ENCODE measurements around the gene PPM1L.
A peak's percentile ranks its signal among the peaks of the same experiment; 100 is the strongest.
"Not testable (repeated sequence)": the region's sequence is repeated elsewhere in the genome, so short reads cannot be mapped to it uniquely, and the experiment has no call there.

PPM1L gene

GRCh38 chr3:160755776-160756304 lies at the start of gene PPM1L:
PPM1L (plus strand) TSS chr3:160756231.
- Histone ChIP-seq H3K27me3 (ENCODE audit: low read depth, low read length) (no peaks in the 10 kb centered on the region), H3K36me3 (ENCODE audit: control insufficient read depth in 1 of 2, insufficient read depth in 2 of 2, low read length in 2 of 2) (no peaks in the 10 kb centered on the region), H3K4me1 (ENCODE audit: control insufficient read depth in 1 of 2, insufficient read depth in 2 of 2, low read length in 2 of 2) (peaks cover 7 to 23% of the 10 kb centered on the region in 2 donors)

GRCh38 chr3:160707187-160707794 lies 48.7 kb upstream of the PPM1L start:
- Histone ChIP-seq H3K27ac (ENCODE audit: low read length) (no peak overlapping the region), H3K27me3 (ENCODE audit: low read depth, low read length) (no peaks in the 10 kb centered on the region), H3K4me1 (ENCODE audit: control insufficient read depth in 1 of 2, insufficient read depth in 2 of 2, low read length in 2 of 2) (no peaks in the 10 kb centered on the region), H3K4me3 (ENCODE audit: low read depth in 1 of 2, low read length in 2 of 2) (no peak overlapping the region), H3K9me3 (ENCODE audit: control insufficient read depth in 1 of 2, low read length in 2 of 2) (no peaks in the 10 kb centered on the region), H3K36me3 (ENCODE audit: control insufficient read depth in 1 of 2, insufficient read depth in 2 of 2, low read length in 2 of 2) (no peaks in the 10 kb centered on the region)

More at GRCh38 chr3:160755776-160756304, at the start of gene PPM1L:
- H3K9me3 ChIP-seq (ENCODE audit: control insufficient read depth in 1 of 2, low read length in 2 of 2), result no peaks in the 10 kb centered on the region
- peak within 1 kb of the TSS; percentile 94 for H3K27ac ChIP-seq (ENCODE audit: low read length)
- H3K4me3 ChIP-seq (ENCODE audit: low read depth in 1 of 2, low read length in 2 of 2), result peak within 1 kb of the TSS; percentile 88 to 94

- Histone ChIP-seq H3K27me3 (ENCODE audit: low read depth, low read length) (no peaks in the 10 kb centered on the region), H3K4me3 (ENCODE audit: low read depth in 1 of 2, low read length in 2 of 2) (no peak overlapping the region), H3K4me1 (ENCODE audit: control insufficient read depth in 1 of 2, insufficient read depth in 2 of 2, low read length in 2 of 2) (no peaks in the 10 kb centered on the region), H3K9me3 (ENCODE audit: control insufficient read depth in 1 of 2, low read length in 2 of 2) (no peaks in the 10 kb centered on the region), H3K27ac (ENCODE audit: low read length) (no peak overlapping the region), H3K36me3 (ENCODE audit: control insufficient read depth in 1 of 2, insufficient read depth in 2 of 2, low read length in 2 of 2) (no peaks in the 10 kb centered on the region)
Observed at GRCh38 chr3:160709477-160710182, 46.4 kb upstream of the PPM1L start.

GRCh38 chr3:160713144-160713543 lies 42.9 kb upstream of the PPM1L start:
- not testable (repeated sequence) for H3K27ac ChIP-seq (ENCODE audit: low read length); H3K27me3 ChIP-seq (ENCODE audit: low read depth, low read length); H3K4me1 ChIP-seq (ENCODE audit: control insufficient read depth in 1 of 2, insufficient read depth in 2 of 2, low read length in 2 of 2); H3K4me3 ChIP-seq (ENCODE audit: low read depth in 1 of 2, low read length in 2 of 2); H3K36me3 ChIP-seq (ENCODE audit: control insufficient read depth in 1 of 2, insufficient read depth in 2 of 2, low read length in 2 of 2); H3K9me3 ChIP-seq (ENCODE audit: control insufficient read depth in 1 of 2, low read length in 2 of 2)

- H3K4me1 ChIP-seq (ENCODE audit: control insufficient read depth in 1 of 2, insufficient read depth in 2 of 2, low read length in 2 of 2), result no peaks in the 10 kb centered on the region
- no peaks in the 10 kb centered on the region for H3K27me3 ChIP-seq (ENCODE audit: low read depth, low read length)
- no peaks in the 10 kb centered on the region for H3K9me3 ChIP-seq (ENCODE audit: control insufficient read depth in 1 of 2, low read length in 2 of 2)
- H3K4me3 ChIP-seq (ENCODE audit: low read depth in 1 of 2, low read length in 2 of 2), result no peak overlapping the region
- no peak overlapping the region for H3K27ac ChIP-seq (ENCODE audit: low read length)
- no peaks in the 10 kb centered on the region for H3K36me3 ChIP-seq (ENCODE audit: control insufficient read depth in 1 of 2, insufficient read depth in 2 of 2, low read length in 2 of 2)
Observed at GRCh38 chr3:160719710-160720109, 36.3 kb upstream of the PPM1L start.

- no peaks in the 10 kb centered on the region for H3K9me3 ChIP-seq (ENCODE audit: control insufficient read depth in 1 of 2, low read length in 2 of 2)
- no peaks in the 10 kb centered on the region for H3K4me1 ChIP-seq (ENCODE audit: control insufficient read depth in 1 of 2, insufficient read depth in 2 of 2, low read length in 2 of 2)
- H3K27ac ChIP-seq (ENCODE audit: low read length), result no peak overlapping the region
- H3K4me3 ChIP-seq (ENCODE audit: low read depth in 1 of 2, low read length in 2 of 2), result no peak overlapping the region
- no peaks in the 10 kb centered on the region for H3K27me3 ChIP-seq (ENCODE audit: low read depth, low read length)
- H3K36me3 ChIP-seq (ENCODE audit: control insufficient read depth in 1 of 2, insufficient read depth in 2 of 2, low read length in 2 of 2), result no peaks in the 10 kb centered on the region
Observed at GRCh38 chr3:160720123-160720746, 35.8 kb upstream of the PPM1L start.

- H3K4me3 ChIP-seq (ENCODE audit: low read depth in 1 of 2, low read length in 2 of 2), result no peak overlapping the region
- no peaks in the 10 kb centered on the region for H3K9me3 ChIP-seq (ENCODE audit: control insufficient read depth in 1 of 2, low read length in 2 of 2)
- H3K27me3 ChIP-seq (ENCODE audit: low read depth, low read length), result no peaks in the 10 kb centered on the region
- H3K36me3 ChIP-seq (ENCODE audit: control insufficient read depth in 1 of 2, insufficient read depth in 2 of 2, low read length in 2 of 2), result no peaks in the 10 kb centered on the region
- no peak overlapping the region for H3K27ac ChIP-seq (ENCODE audit: low read length)
- no peaks in the 10 kb centered on the region for H3K4me1 ChIP-seq (ENCODE audit: control insufficient read depth in 1 of 2, insufficient read depth in 2 of 2, low read length in 2 of 2)
Observed at GRCh38 chr3:160722331-160722730, 33.7 kb upstream of the PPM1L start.

GRCh38 chr3:160725338-160725737 lies 30.7 kb upstream of the PPM1L start:
- Histone ChIP-seq H3K4me1 (ENCODE audit: control insufficient read depth in 1 of 2, insufficient read depth in 2 of 2, low read length in 2 of 2) (no peaks in the 10 kb centered on the region), H3K9me3 (ENCODE audit: control insufficient read depth in 1 of 2, low read length in 2 of 2) (no peaks in the 10 kb centered on the region), H3K4me3 (ENCODE audit: low read depth in 1 of 2, low read length in 2 of 2) (no peak overlapping the region), H3K27me3 (ENCODE audit: low read depth, low read length) (no peaks in the 10 kb centered on the region), H3K27ac (ENCODE audit: low read length) (no peak overlapping the region), H3K36me3 (ENCODE audit: control insufficient read depth in 1 of 2, insufficient read depth in 2 of 2, low read length in 2 of 2) (no peaks in the 10 kb centered on the region)

GRCh38 chr3:160735826-160736225 lies 20.2 kb upstream of the PPM1L start:
- Histone ChIP-seq H3K27ac (ENCODE audit: low read length) (no peak overlapping the region), H3K27me3 (ENCODE audit: low read depth, low read length) (no peaks in the 10 kb centered on the region), H3K36me3 (ENCODE audit: control insufficient read depth in 1 of 2, insufficient read depth in 2 of 2, low read length in 2 of 2) (no peaks in the 10 kb centered on the region), H3K4me3 (ENCODE audit: low read depth in 1 of 2, low read length in 2 of 2) (no peak overlapping the region), H3K4me1 (ENCODE audit: control insufficient read depth in 1 of 2, insufficient read depth in 2 of 2, low read length in 2 of 2) (no peaks in the 10 kb centered on the region), H3K9me3 (ENCODE audit: control insufficient read depth in 1 of 2, low read length in 2 of 2) (no peaks in the 10 kb centered on the region)

- no peaks in the 10 kb centered on the region for H3K36me3 ChIP-seq (ENCODE audit: control insufficient read depth in 1 of 2, insufficient read depth in 2 of 2, low read length in 2 of 2)
- H3K9me3 ChIP-seq (ENCODE audit: control insufficient read depth in 1 of 2, low read length in 2 of 2), result no peaks in the 10 kb centered on the region
- H3K27ac ChIP-seq (ENCODE audit: low read length), result no peak overlapping the region
- no peaks in the 10 kb centered on the region for H3K27me3 ChIP-seq (ENCODE audit: low read depth, low read length)
- H3K4me1 ChIP-seq (ENCODE audit: control insufficient read depth in 1 of 2, insufficient read depth in 2 of 2, low read length in 2 of 2), result no peaks in the 10 kb centered on the region
- H3K4me3 ChIP-seq (ENCODE audit: low read depth in 1 of 2, low read length in 2 of 2), result no peak overlapping the region
Observed at GRCh38 chr3:160738048-160738447, 18.0 kb upstream of the PPM1L start.

- H3K9me3 ChIP-seq (ENCODE audit: control insufficient read depth in 1 of 2, low read length in 2 of 2), result no peaks in the 10 kb centered on the region
- H3K4me1 ChIP-seq (ENCODE audit: control insufficient read depth in 1 of 2, insufficient read depth in 2 of 2, low read length in 2 of 2), result no peaks in the 10 kb centered on the region
- H3K4me3 ChIP-seq (ENCODE audit: low read depth in 1 of 2, low read length in 2 of 2), result no peak overlapping the region
- no peaks in the 10 kb centered on the region for H3K36me3 ChIP-seq (ENCODE audit: control insufficient read depth in 1 of 2, insufficient read depth in 2 of 2, low read length in 2 of 2)
- H3K27me3 ChIP-seq (ENCODE audit: low read depth, low read length), result no peaks in the 10 kb centered on the region
- H3K27ac ChIP-seq (ENCODE audit: low read length), result no peak overlapping the region
Observed at GRCh38 chr3:160739079-160739478, 17.0 kb upstream of the PPM1L start.

Data from muscle layer of duodenum (tissue), 2 donors.